Endothelial cell of umbilical vein (primary cell): ENCODE data around the gene DSCAML1.

Source experiments
- JUN ChIP-seq: IDR thresholded peaks from 2 replicates; pipeline ENCODE4 v1.6.1; 2011; ENCODE audit warnings: borderline replicate concordance, low read depth; ENCODE audit not compliant: insufficient read length, insufficient read depth
- POLR2A ChIP-seq: IDR thresholded peaks from 2 replicates; pipeline ENCODE4 v1.6.1; 2012; ENCODE audit warnings: low read depth, mild to moderate bottlenecking, control low read depth, low read length
- POLR2AphosphoS5 ChIP-seq: IDR thresholded peaks from 2 replicates; pipeline ENCODE4 v1.6.1; 2012; ENCODE audit warnings: low read depth, mild to moderate bottlenecking, control low read depth, low read length, moderate library complexity; ENCODE audit not compliant: insufficient read depth
- TF ChIP-seq, protein P1 (sequence below), 2 donors: IDR thresholded peaks; 1 replicate in 1 of 2; 2 replicates in 1 of 2; pipeline ENCODE4 v1.5.1; 2011; ENCODE audit warnings: low read length in 2 of 2, mild to moderate bottlenecking in 2 of 2, moderate library complexity in 2 of 2, control low read depth in 1 of 2, inconsistent platforms in 1 of 2, low read depth in 1 of 2; ENCODE audit not compliant: insufficient read depth in 1 of 2; ENCODE audit errors: extremely low read depth in 1 of 2
- TF ChIP-seq, protein P2 (sequence below): IDR thresholded peaks from 2 replicates; pipeline ENCODE4 v1.6.1; 2011; ENCODE audit not compliant: insufficient read depth, insufficient read length

DNA sequence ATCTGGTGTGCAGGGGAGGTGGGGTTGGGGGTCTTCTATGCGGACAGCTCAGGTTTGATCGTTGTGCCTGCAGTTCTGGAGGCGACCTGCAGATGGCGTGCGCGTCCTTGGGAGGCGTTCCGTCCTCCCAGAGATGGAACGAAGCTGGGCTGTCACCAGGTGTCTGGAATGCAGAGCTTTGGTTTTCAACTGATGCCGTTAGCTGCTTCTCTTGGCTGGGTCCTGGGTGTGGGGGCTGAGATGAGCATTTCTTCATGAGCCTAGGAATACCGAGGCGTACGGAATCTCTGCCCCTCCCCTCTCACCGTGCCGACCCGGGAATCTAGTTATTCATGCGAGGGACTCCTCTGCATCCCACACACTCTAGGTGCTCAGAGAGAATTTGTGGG lies 370.7 kb downstream of the DSCAML1 start:
- TF ChIP-seq, protein P1, sequence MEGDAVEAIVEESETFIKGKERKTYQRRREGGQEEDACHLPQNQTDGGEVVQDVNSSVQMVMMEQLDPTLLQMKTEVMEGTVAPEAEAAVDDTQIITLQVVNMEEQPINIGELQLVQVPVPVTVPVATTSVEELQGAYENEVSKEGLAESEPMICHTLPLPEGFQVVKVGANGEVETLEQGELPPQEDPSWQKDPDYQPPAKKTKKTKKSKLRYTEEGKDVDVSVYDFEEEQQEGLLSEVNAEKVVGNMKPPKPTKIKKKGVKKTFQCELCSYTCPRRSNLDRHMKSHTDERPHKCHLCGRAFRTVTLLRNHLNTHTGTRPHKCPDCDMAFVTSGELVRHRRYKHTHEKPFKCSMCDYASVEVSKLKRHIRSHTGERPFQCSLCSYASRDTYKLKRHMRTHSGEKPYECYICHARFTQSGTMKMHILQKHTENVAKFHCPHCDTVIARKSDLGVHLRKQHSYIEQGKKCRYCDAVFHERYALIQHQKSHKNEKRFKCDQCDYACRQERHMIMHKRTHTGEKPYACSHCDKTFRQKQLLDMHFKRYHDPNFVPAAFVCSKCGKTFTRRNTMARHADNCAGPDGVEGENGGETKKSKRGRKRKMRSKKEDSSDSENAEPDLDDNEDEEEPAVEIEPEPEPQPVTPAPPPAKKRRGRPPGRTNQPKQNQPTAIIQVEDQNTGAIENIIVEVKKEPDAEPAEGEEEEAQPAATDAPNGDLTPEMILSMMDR (IDR thresholded peaks at IDR 0.05; ENCODE audit: extremely low read depth in 1 of 2, insufficient read depth in 1 of 2, low read depth in 1 of 2, low read length in 2 of 2): peak; percentile 93 to 96
- TF ChIP-seq POLR2AphosphoS5: no peak
- no peak for TF ChIP-seq POLR2A
- no peak for TF ChIP-seq JUN
- TF ChIP-seq, protein P2, sequence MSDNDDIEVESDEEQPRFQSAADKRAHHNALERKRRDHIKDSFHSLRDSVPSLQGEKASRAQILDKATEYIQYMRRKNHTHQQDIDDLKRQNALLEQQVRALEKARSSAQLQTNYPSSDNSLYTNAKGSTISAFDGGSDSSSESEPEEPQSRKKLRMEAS: no peak
